MCF 10A (cell line): ENCODE measurements around the gene MMP17. TPM values are rescaled to one million over a fixed set of nuclear protein-coding genes. Genes with fewer than 3 reads are reported as not detected.

ENCODE experiments used
- BruUV-seq: library from RNA; stranded (reverse); fragments of 400-500 nt; replicated peaks from 2 replicates; lab custom pipeline; 2021; lab: Mats Ljungman, UMichigan
- CTCF ChIA-PET: fragments of 300-600 bp; sonication (Branson Sonifier 250); formaldehyde crosslinking; extraction: SDS; loops from one replicate; lab custom pipeline; 2021; ENCODE audit warnings: antibody characterized with exemption, inconsistent platforms; lab: Yijun Ruan, JAX
- POLR2A ChIA-PET: fragments of 300-600, 350-650 bp; sonication (Branson Sonifier 250); formaldehyde crosslinking; extraction: SDS; loops from one replicate; lab custom pipeline; 2020; ENCODE audit warnings: antibody characterized with exemption, inconsistent platforms; lab: Yijun Ruan, JAX
- DNase-seq: peaks from one replicate; pipeline ENCODE4 v3.0.0-alpha.2; 2018; ENCODE audit not compliant: unreplicated experiment
- H3K27ac Mint-ChIP-seq: one replicate; pipeline ENCODE4 v1.8.0; 2022; ENCODE audit warnings: mild to moderate bottlenecking, low read depth, mixed read lengths; ENCODE audit not compliant: unreplicated experiment
- H3K27me3 Mint-ChIP-seq: one replicate; pipeline ENCODE4 v1.8.0; 2022; ENCODE audit warnings: mixed read lengths; ENCODE audit not compliant: insufficient read depth, unreplicated experiment
- H3K36me3 Mint-ChIP-seq: one replicate; pipeline ENCODE4 v1.8.0; 2022; ENCODE audit warnings: mild to moderate bottlenecking, moderate library complexity, mixed read lengths; ENCODE audit not compliant: insufficient read depth, unreplicated experiment
- H3K4me1 Mint-ChIP-seq: one replicate; pipeline ENCODE4 v1.8.0; 2022; ENCODE audit warnings: mixed read lengths; ENCODE audit not compliant: insufficient read depth, unreplicated experiment
- H3K4me3 Mint-ChIP-seq: one replicate; pipeline ENCODE4 v1.8.0; 2022; ENCODE audit warnings: mild to moderate bottlenecking, moderate library complexity, mixed read lengths; ENCODE audit not compliant: unreplicated experiment
- H3K9me3 Mint-ChIP-seq: one replicate; pipeline ENCODE4 v1.8.0; 2022; ENCODE audit warnings: mixed read lengths; ENCODE audit not compliant: unreplicated experiment
- CTCF ChIP-seq: fragments of 200-600 bp; IDR thresholded peaks from one replicate; pipeline ENCODE4 v1.8.0; 2022; ENCODE audit warnings: antibody characterized with exemption, mild to moderate bottlenecking; ENCODE audit not compliant: unreplicated experiment
- intact Hi-C: fragments of 100-400 bp; cut with micrococcal nuclease; formaldehyde crosslinking; loops from 2 replicates; pipeline ENCODE4 v1.14.1; 2022
- total RNA-seq: library from RNA; stranded (reverse); gene quantifications from 2 replicates; pipeline ENCODE4 v1.2.3, GENCODE V29; 2022

The MMP17 gene
- total RNA-seq, 1 experiment from 2014 or later: 5.4 TPM

- intact Hi-C loops: loop anchor here (2.0 to 5.0 kb wide), 3 partner anchors 63 to 914 kb away; partner anchors contain the start of gene ULK1
- Mint-ChIP-seq H3K9me3 (no peaks in the 10 kb centered on the region), H3K36me3 (no peaks in the 10 kb centered on the region), H3K27me3 (no peaks in the 10 kb centered on the region), H3K27ac (no peak overlapping the region), H3K4me1 (no peaks in the 10 kb centered on the region), H3K4me3 (peak overlapping the region; percentile 67)
- peak; percentile 54 for DNase-seq
- CTCF ChIA-PET: interaction anchor here (0.6 to 1.6 kb wide), 4 partner anchors 98 to 915 kb away, joined by 3 to 8 read pairs (median 3); no protein-coding TSS in a partner anchor
- no TSS peak for BruUV-seq
- POLR2A ChIA-PET: interaction anchor here (0.9 kb wide), 1 partner anchor 76 kb away, joined by 3 read pairs; no protein-coding TSS in a partner anchor
- TF ChIP-seq CTCF: no peak
Observed at GRCh38 chr12:131831635-131832041, 3.4 kb downstream of the MMP17 start.

GRCh38 chr12:131832321-131833231 is 4.4 kb downstream of the MMP17 start:
- peak overlapping the region; percentile 67 for H3K4me3 Mint-ChIP-seq
- ChIA-PET CTCF (no interaction called here), POLR2A (no interaction called here)
- no TSS peak for BruUV-seq
- intact Hi-C loops: loop anchor here (5.0 kb wide), 1 partner anchor 915 kb away; no protein-coding TSS in a partner anchor
- no peak overlapping the region for H3K27ac Mint-ChIP-seq
- H3K4me1 Mint-ChIP-seq: no peaks in the 10 kb centered on the region
- no peaks in the 10 kb centered on the region for H3K9me3 Mint-ChIP-seq
- no peak for TF ChIP-seq CTCF
- DNase-seq: peak; percentile 53
- no peaks in the 10 kb centered on the region for H3K36me3 Mint-ChIP-seq
- H3K27me3 Mint-ChIP-seq: no peaks in the 10 kb centered on the region

DNA sequence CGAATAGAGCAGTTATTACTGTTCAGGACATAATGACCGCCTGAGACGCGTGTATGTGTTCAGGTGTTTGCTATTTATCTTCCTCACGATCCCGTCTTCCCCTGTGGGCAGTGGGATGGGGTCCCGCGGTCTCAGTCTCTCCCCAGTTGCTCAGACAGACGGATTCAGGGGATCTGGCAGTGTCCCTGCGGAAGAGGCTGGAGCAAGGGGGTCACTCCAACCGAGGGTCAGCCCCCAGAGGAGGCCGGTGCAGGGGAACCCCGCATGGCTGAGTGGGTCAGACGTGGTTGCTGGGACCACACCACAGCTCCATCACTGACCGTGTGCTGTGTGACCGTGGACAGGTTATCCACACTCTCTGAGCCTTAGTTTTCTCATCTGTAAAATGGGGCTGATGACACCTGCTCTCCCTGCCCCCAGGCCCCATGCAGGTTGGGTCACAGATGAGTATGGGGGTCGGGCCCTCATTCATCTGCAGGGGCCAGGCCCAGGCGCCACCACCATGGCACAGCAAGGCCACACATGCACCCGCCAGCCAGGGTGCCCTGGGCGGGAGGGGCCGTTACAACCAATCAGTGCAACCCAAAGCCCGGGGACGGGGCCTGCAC is 5.2 kb downstream of the MMP17 start:
- CTCF ChIA-PET: interaction anchor here (1.0 kb wide), 1 partner anchor 53 kb away, joined by 4 read pairs; no protein-coding TSS in a partner anchor
- H3K36me3 Mint-ChIP-seq: no peaks in the 10 kb centered on the region

More for the DNA sequence above, 5.2 kb downstream of the MMP17 start:
- no peaks in the 10 kb centered on the region for H3K9me3 Mint-ChIP-seq
- no peaks in the 10 kb centered on the region for H3K4me1 Mint-ChIP-seq
- no peak for DNase-seq
- intact Hi-C loops: loop anchor here (5.0 kb wide), 1 partner anchor 916 kb away; no protein-coding TSS in a partner anchor
- H3K27ac Mint-ChIP-seq: no peak overlapping the region
- peak; percentile 26 for TF ChIP-seq CTCF
- BruUV-seq: no TSS peak
- H3K4me3 Mint-ChIP-seq: no peak overlapping the region
- no peaks in the 10 kb centered on the region for H3K27me3 Mint-ChIP-seq
- POLR2A ChIA-PET: no interaction called here
